ENCODE measurements around the gene GREB1. TPM values are rescaled to one million over a fixed set of nuclear protein-coding genes. Genes with fewer than 3 reads are reported as not detected.

GREB1 gene
- total RNA-seq, 1 experiment from 2014 or later: 6.2 TPM

DNA sequence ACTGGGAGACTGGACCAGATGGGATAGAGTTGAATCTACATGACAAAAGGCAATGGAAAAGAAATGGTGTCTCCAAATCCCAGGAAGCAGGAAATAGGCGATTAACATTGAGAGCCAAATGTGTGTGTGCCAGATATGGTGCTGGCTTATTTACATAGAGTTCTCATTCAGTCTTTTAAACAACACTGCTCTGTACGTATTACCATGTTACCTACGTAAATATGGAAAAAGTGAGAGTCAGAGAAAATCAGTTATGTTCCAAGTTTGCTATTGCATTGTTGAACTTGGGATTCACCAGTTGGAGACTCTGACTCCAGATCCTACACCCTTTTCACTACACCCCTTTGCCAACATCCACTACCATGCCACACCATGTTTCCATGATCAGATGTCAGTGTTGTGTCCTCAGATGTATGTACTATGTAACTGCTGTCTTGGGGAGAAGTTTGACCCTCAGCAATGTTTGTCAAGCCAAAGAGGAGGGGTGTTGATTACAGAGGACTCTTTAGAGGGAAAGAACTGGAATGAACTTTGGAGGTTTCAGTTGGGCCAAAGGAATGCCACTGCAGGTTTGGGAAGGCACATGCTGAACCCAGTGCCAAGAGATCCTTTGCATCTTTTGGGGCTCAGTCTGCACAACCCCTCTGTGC is 19.6 kb upstream of the GREB1 start:
- intact Hi-C loops (cut with micrococcal nuclease): no loop called here
- H3K27ac ChIP-seq (ENCODE audit: low read depth, low read length): no peak overlapping the region
- no peaks in the 10 kb centered on the region for H4K20me1 ChIP-seq (ENCODE audit: insufficient read depth)
- no peaks in the 10 kb centered on the region for H3K27me3 ChIP-seq (ENCODE audit: insufficient read depth, low read length)
- no peak for DNase-seq (ENCODE audit: low read depth, low spot score)
- no peak overlapping the region for H3K9ac ChIP-seq (ENCODE audit: low read length)
- no peaks in the 10 kb centered on the region for H3K36me3 ChIP-seq (ENCODE audit: control insufficient read depth in 1 of 2, insufficient read depth in 2 of 2, low read length in 2 of 2)
- no TSS peak for BruUV-seq (replicated peaks)
- no peaks in the 10 kb centered on the region for H3K9me2 ChIP-seq (ENCODE audit: insufficient read depth)
- no peaks in the 10 kb centered on the region for H3K79me2 ChIP-seq (ENCODE audit: insufficient read depth, low read length)
- no peaks in the 10 kb centered on the region for H3K4me1 ChIP-seq (ENCODE audit: control insufficient read depth in 1 of 2, insufficient read depth in 2 of 2, low read length in 2 of 2)
- no peak overlapping the region for H3K4me3 ChIP-seq (replicated peaks in 1 of 2; ENCODE audit: low read depth in 1 of 2, low read length in 2 of 2)
- CTCF ChIA-PET: no interaction called here
- H3K4me2 ChIP-seq (ENCODE audit: low read length): no peak overlapping the region
- H3K9me3 ChIP-seq (ENCODE audit: control insufficient read depth in 1 of 2, insufficient read depth in 1 of 2, low read depth in 1 of 2, low read length in 2 of 2): no peaks in the 10 kb centered on the region
- TF ChIP-seq SP1 (IDR thresholded peaks at IDR 0.05; ENCODE audit: low read depth) (no peak), POLR2AphosphoS5 (IDR thresholded peaks at IDR 0.05; ENCODE audit: low read depth, low read length) (no peak), FOSL1 (IDR thresholded peaks at IDR 0.05; ENCODE audit: low read depth) (no peak), POLR2A (IDR thresholded peaks at IDR 0.05; ENCODE audit: borderline replicate concordance, extremely low read depth, insufficient read depth, insufficient read length) (no peak), YY1 (IDR thresholded peaks at IDR 0.05; ENCODE audit: extremely low read depth, insufficient replicate concordance, low read depth, low read length) (no peak), EGR1 (IDR thresholded peaks at IDR 0.05; ENCODE audit: low read depth) (no peak), ZFX (IDR thresholded peaks at IDR 0.05) (no peak), CEBPB (IDR thresholded peaks at IDR 0.05; ENCODE audit: low read depth) (no peak), ZNF274 (IDR thresholded peaks at IDR 0.05; ENCODE audit: low read depth, low read length) (no peak), EZH2 (IDR thresholded peaks at IDR 0.05) (no peak), RAD21 (IDR thresholded peaks at IDR 0.05; ENCODE audit: low read depth) (no peak)
- TF ChIP-seq, protein P1, sequence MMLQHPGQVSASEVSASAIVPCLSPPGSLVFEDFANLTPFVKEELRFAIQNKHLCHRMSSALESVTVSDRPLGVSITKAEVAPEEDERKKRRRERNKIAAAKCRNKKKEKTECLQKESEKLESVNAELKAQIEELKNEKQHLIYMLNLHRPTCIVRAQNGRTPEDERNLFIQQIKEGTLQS (IDR thresholded peaks at IDR 0.05): no peak
- no peak for ATAC-seq
- RAD21 ChIA-PET (ENCODE audit: low non-redundant PET in 1 of 2, low total read pairs in 2 of 2, uncharacterized antibody in 2 of 2, unreplicated experiment in 2 of 2): no interaction called here
- no peak overlapping the region for H2AFZ ChIP-seq (ENCODE audit: low read depth, low read length, poor library complexity, severe bottlenecking)
- POLR2A ChIA-PET: interaction anchor here (0.7 kb wide), 1 partner anchor 139 kb away, joined by 4 read pairs; no protein-coding TSS in a partner anchor

DNA sequence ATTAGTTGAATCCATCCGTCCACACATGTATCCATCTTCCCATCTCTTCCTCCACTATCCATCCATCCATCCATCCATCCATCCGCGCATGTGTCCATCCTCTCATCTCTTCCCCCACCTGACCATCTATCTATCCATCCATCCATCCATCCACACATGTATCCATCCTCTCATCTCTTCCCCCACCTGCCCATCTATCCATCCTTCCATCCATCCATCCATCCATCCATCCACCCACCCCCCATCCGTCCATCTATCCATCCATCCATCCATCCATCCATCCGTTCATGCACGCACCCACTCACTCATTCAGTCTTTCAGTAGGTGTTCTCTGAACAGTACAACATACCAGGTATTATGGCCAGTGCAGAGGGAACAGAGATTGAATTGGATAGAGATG is 18.9 kb upstream of the GREB1 start:
- ChIA-PET POLR2A (interaction anchor here (0.7 kb wide), 1 partner anchor 140 kb away, joined by 4 read pairs; no protein-coding TSS in a partner anchor), RAD21 (ENCODE audit: low non-redundant PET in 1 of 2, low total read pairs in 2 of 2, uncharacterized antibody in 2 of 2, unreplicated experiment in 2 of 2) (no interaction called here), CTCF (no interaction called here)
- Histone ChIP-seq H3K27me3 (ENCODE audit: insufficient read depth, low read length) (no peaks in the 10 kb centered on the region), H2AFZ (ENCODE audit: low read depth, low read length, poor library complexity, severe bottlenecking) (no peak overlapping the region), H3K4me2 (ENCODE audit: low read length) (no peak overlapping the region), H3K4me3 (replicated peaks in 1 of 2; ENCODE audit: low read depth in 1 of 2, low read length in 2 of 2) (no peak overlapping the region), H3K27ac (ENCODE audit: low read depth, low read length) (no peak overlapping the region), H3K9me2 (ENCODE audit: insufficient read depth) (no peaks in the 10 kb centered on the region), H4K20me1 (ENCODE audit: insufficient read depth) (no peaks in the 10 kb centered on the region), H3K4me1 (ENCODE audit: control insufficient read depth in 1 of 2, insufficient read depth in 2 of 2, low read length in 2 of 2) (no peaks in the 10 kb centered on the region), H3K9me3 (ENCODE audit: control insufficient read depth in 1 of 2, insufficient read depth in 1 of 2, low read depth in 1 of 2, low read length in 2 of 2) (no peaks in the 10 kb centered on the region), H3K79me2 (ENCODE audit: insufficient read depth, low read length) (no peaks in the 10 kb centered on the region), H3K36me3 (ENCODE audit: control insufficient read depth in 1 of 2, insufficient read depth in 2 of 2, low read length in 2 of 2) (no peaks in the 10 kb centered on the region), H3K9ac (ENCODE audit: low read length) (no peak overlapping the region)
- TF ChIP-seq RAD21 (IDR thresholded peaks at IDR 0.05; ENCODE audit: low read depth) (no peak), EGR1 (IDR thresholded peaks at IDR 0.05; ENCODE audit: low read depth) (no peak), MAX (IDR thresholded peaks at IDR 0.05) (no peak), EZH2phosphoT487 (IDR thresholded peaks at IDR 0.05; ENCODE audit: borderline replicate concordance) (no peak), JUND (IDR thresholded peaks at IDR 0.05) (no peak), FOSL1 (IDR thresholded peaks at IDR 0.05; ENCODE audit: low read depth) (no peak), POLR2A (IDR thresholded peaks at IDR 0.05; ENCODE audit: borderline replicate concordance, extremely low read depth, insufficient read depth, insufficient read length) (no peak), CBX3 (IDR thresholded peaks at IDR 0.05; ENCODE audit: low read depth) (no peak)
- intact Hi-C loops (cut with micrococcal nuclease): no loop called here
- no TSS peak for BruUV-seq (replicated peaks)
- no peak for DNase-seq (ENCODE audit: low read depth, low spot score)
- ATAC-seq: no peak
